Measurements from ENCODE around the gene KRT80.

Gene KRT80

GRCh38 chr12:52199294-52199919 is 7.6 kb upstream of the KRT80 start:
- Histone ChIP-seq H3K36me3 (ENCODE audit: insufficient read depth, low read depth, low read length) (no peaks in the 10 kb centered on the region), H3K4me3 (ENCODE audit: low read length) (no peak overlapping the region), H3K9ac (ENCODE audit: low read depth, low read length) (no peak overlapping the region), H3K27ac (ENCODE audit: low read length) (no peak overlapping the region), H3K9me3 (ENCODE audit: insufficient read depth, low read depth, low read length) (no peaks in the 10 kb centered on the region), H3K27me3 (ENCODE audit: insufficient read depth, low read length) (no peaks in the 10 kb centered on the region), H3K4me1 (ENCODE audit: insufficient read depth, low read length) (0 out of 2 replicates have a peak, but pooled peaks cover 3% of the 10 kb centered on the region)

- Histone ChIP-seq H3K4me1 (ENCODE audit: insufficient read depth, low read length) (0 out of 2 replicates have a peak, but pooled peaks cover 3% of the 10 kb centered on the region), H3K27ac (ENCODE audit: low read length) (no peak overlapping the region), H3K9me3 (ENCODE audit: insufficient read depth, low read depth, low read length) (no peaks in the 10 kb centered on the region), H3K36me3 (ENCODE audit: insufficient read depth, low read depth, low read length) (no peaks in the 10 kb centered on the region), H3K27me3 (ENCODE audit: insufficient read depth, low read length) (no peaks in the 10 kb centered on the region), H3K9ac (ENCODE audit: low read depth, low read length) (no peak overlapping the region), H3K4me3 (ENCODE audit: low read length) (no peak overlapping the region)
These were observed 6.8 kb upstream of the KRT80 start for GRCh38 chr12:52198454-52199215.

- Histone ChIP-seq H3K9me3 (ENCODE audit: insufficient read depth, low read depth, low read length) (no peaks in the 10 kb centered on the region), H3K9ac (ENCODE audit: low read depth, low read length) (no peak overlapping the region), H3K27ac (ENCODE audit: low read length) (no peak overlapping the region), H3K4me3 (ENCODE audit: low read length) (no peak overlapping the region), H3K27me3 (ENCODE audit: insufficient read depth, low read length) (no peaks in the 10 kb centered on the region), H3K4me1 (ENCODE audit: insufficient read depth, low read length) (0 out of 2 replicates have a peak, but pooled peaks cover 3% of the 10 kb centered on the region), H3K36me3 (ENCODE audit: insufficient read depth, low read depth, low read length) (no peaks in the 10 kb centered on the region)
These were observed 5.8 kb upstream of the KRT80 start for GRCh38 chr12:52197371-52198231.

- Histone ChIP-seq H3K9me3 (ENCODE audit: insufficient read depth, low read depth, low read length) (no peaks in the 10 kb centered on the region), H3K9ac (ENCODE audit: low read depth, low read length) (no peak overlapping the region), H3K4me1 (ENCODE audit: insufficient read depth, low read length) (peaks cover 10% of the 10 kb centered on the region; the same call in 1 of the 2 replicates), H3K36me3 (ENCODE audit: insufficient read depth, low read depth, low read length) (no peaks in the 10 kb centered on the region), H3K27me3 (ENCODE audit: insufficient read depth, low read length) (no peaks in the 10 kb centered on the region), H3K4me3 (ENCODE audit: low read length) (no peak overlapping the region), H3K27ac (ENCODE audit: low read length) (no peak overlapping the region)
These were observed 3.4 kb upstream of the KRT80 start for GRCh38 chr12:52195065-52195730.

GRCh38 chr12:52193991-52194390 is 2.2 kb upstream of the KRT80 start:
- no peaks in the 10 kb centered on the region for H3K36me3 ChIP-seq (ENCODE audit: insufficient read depth, low read depth, low read length)
- H3K9ac ChIP-seq (ENCODE audit: low read depth, low read length) = no peak overlapping the region
- H3K4me1 ChIP-seq (ENCODE audit: insufficient read depth, low read length) = peaks cover 10% of the 10 kb centered on the region; the same call in 1 of the 2 replicates
- H3K27me3 ChIP-seq (ENCODE audit: insufficient read depth, low read length) = no peaks in the 10 kb centered on the region
- no peak overlapping the region for H3K4me3 ChIP-seq (ENCODE audit: low read length)
- H3K27ac ChIP-seq (ENCODE audit: low read length) = no peak overlapping the region
- H3K9me3 ChIP-seq (ENCODE audit: insufficient read depth, low read depth, low read length) = no peaks in the 10 kb centered on the region

- Histone ChIP-seq H3K4me3 (ENCODE audit: low read length) (no peak overlapping the region), H3K4me1 (ENCODE audit: insufficient read depth, low read length) (peaks cover 10% of the 10 kb centered on the region; the same call in 1 of the 2 replicates)
These were observed 1.7 kb upstream of the KRT80 start for GRCh38 chr12:52193532-52193931.

GRCh38 chr12:52190860-52191729 is 719 bp downstream of the KRT80 start:
- Histone ChIP-seq H3K9ac (ENCODE audit: low read depth, low read length) (no peak overlapping the region), H3K27me3 (ENCODE audit: insufficient read depth, low read length) (no peaks in the 10 kb centered on the region), H3K36me3 (ENCODE audit: insufficient read depth, low read depth, low read length) (no peaks in the 10 kb centered on the region), H3K9me3 (ENCODE audit: insufficient read depth, low read depth, low read length) (no peaks in the 10 kb centered on the region), H3K27ac (ENCODE audit: low read length) (no peak overlapping the region), H3K4me1 (ENCODE audit: insufficient read depth, low read length) (peaks cover 14% of the 10 kb centered on the region; the same call in 1 of the 2 replicates), H3K4me3 (ENCODE audit: low read length) (no peak overlapping the region)

More at GRCh38 chr12:52193532-52193931, 1.7 kb upstream of the KRT80 start:
- no peak overlapping the region for H3K9ac ChIP-seq (ENCODE audit: low read depth, low read length)
- no peak overlapping the region for H3K27ac ChIP-seq (ENCODE audit: low read length)
- H3K27me3 ChIP-seq (ENCODE audit: insufficient read depth, low read length) = no peaks in the 10 kb centered on the region
- no peaks in the 10 kb centered on the region for H3K36me3 ChIP-seq (ENCODE audit: insufficient read depth, low read depth, low read length)
- no peaks in the 10 kb centered on the region for H3K9me3 ChIP-seq (ENCODE audit: insufficient read depth, low read depth, low read length)

GRCh38 chr12:52189376-52190174 is 2.2 kb downstream of the KRT80 start:
- H3K36me3 ChIP-seq (ENCODE audit: insufficient read depth, low read depth, low read length) = no peaks in the 10 kb centered on the region
- H3K4me3 ChIP-seq (ENCODE audit: low read length) = no peak overlapping the region
- peaks cover 18% of the 10 kb centered on the region; the same call in 1 of the 2 replicates for H3K4me1 ChIP-seq (ENCODE audit: insufficient read depth, low read length)

GRCh38 chr12:52188658-52189057 is 3.2 kb downstream of the KRT80 start:
- H3K27ac ChIP-seq (ENCODE audit: low read length) = no peak overlapping the region
- H3K9ac ChIP-seq (ENCODE audit: low read depth, low read length) = no peak overlapping the region
- H3K27me3 ChIP-seq (ENCODE audit: insufficient read depth, low read length) = no peaks in the 10 kb centered on the region
- no peaks in the 10 kb centered on the region for H3K9me3 ChIP-seq (ENCODE audit: insufficient read depth, low read depth, low read length)
- H3K4me1 ChIP-seq (ENCODE audit: insufficient read depth, low read length) = peaks cover 18% of the 10 kb centered on the region; the same call in 1 of the 2 replicates
- no peak overlapping the region for H3K4me3 ChIP-seq (ENCODE audit: low read length)
- no peaks in the 10 kb centered on the region for H3K36me3 ChIP-seq (ENCODE audit: insufficient read depth, low read depth, low read length)

More at GRCh38 chr12:52189376-52190174, 2.2 kb downstream of the KRT80 start:
- no peak overlapping the region for H3K9ac ChIP-seq (ENCODE audit: low read depth, low read length)
- H3K27me3 ChIP-seq (ENCODE audit: insufficient read depth, low read length) = no peaks in the 10 kb centered on the region
- H3K27ac ChIP-seq (ENCODE audit: low read length) = no peak overlapping the region
- H3K9me3 ChIP-seq (ENCODE audit: insufficient read depth, low read depth, low read length) = no peaks in the 10 kb centered on the region

GRCh38 chr12:52187640-52188039 is 4.2 kb downstream of the KRT80 start:
- Histone ChIP-seq H3K9me3 (ENCODE audit: insufficient read depth, low read depth, low read length) (no peaks in the 10 kb centered on the region), H3K27ac (ENCODE audit: low read length) (no peak overlapping the region), H3K4me3 (ENCODE audit: low read length) (no peak overlapping the region), H3K4me1 (ENCODE audit: insufficient read depth, low read length) (peaks cover 25% of the 10 kb centered on the region), H3K9ac (ENCODE audit: low read depth, low read length) (no peak overlapping the region), H3K27me3 (ENCODE audit: insufficient read depth, low read length) (no peaks in the 10 kb centered on the region), H3K36me3 (ENCODE audit: insufficient read depth, low read depth, low read length) (no peaks in the 10 kb centered on the region)
